ENCODE measurements around the gene EEPD1. TPM values are rescaled to one million over a fixed set of nuclear protein-coding genes. Genes with fewer than 3 reads are reported as not detected.

The EEPD1 gene
- total and polyA plus RNA-seq, 4 donors: 2.3 to 12.3 (median 7.1) TPM

DNA sequence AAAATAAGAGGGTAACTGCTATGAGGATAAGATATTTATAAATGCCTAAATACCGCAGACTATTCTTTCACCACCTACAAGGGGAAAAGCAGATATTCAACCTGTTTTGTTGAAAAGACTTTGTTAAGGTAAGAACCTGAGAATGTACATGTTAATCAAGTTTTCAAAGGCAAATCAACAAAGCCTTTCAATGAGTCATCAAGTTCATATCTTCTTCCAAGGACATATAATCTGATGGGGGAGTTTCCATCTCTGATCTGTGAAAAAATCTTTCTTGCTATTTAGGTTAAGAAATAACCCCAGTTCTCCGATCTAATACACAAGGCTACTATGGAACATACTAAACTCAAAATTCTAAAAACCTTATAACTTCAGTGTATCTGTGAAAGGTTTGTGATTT is 196.6 kb downstream of the EEPD1 start (continued):
- TF ChIP-seq HNF4G (IDR thresholded peaks at IDR 0.05) (no peak), GABPA (IDR thresholded peaks at IDR 0.05 in 1 of 2, conservative IDR thresholded peaks at IDR 0.05 in 1 of 2) (no peak), SP1 (IDR thresholded peaks at IDR 0.05) (no peak), YY1 (IDR thresholded peaks at IDR 0.05) (no peak), RAD21 (IDR thresholded peaks at IDR 0.05) (no peak)

Small RNAs within 50 kb of the gene (small RNA-seq; reads per million reads assigned to genes)
- not detected for gene AC006960.1
- gene AC007327.1: not detected
- gene RF00019: not detected

Other genes with a start within 250 kb of the EEPD1 start
- 10 to 100 TPM in 1 of 2 donors, under 1 TPM in 1; 0.17 to 27.0 TPM for gene ANLN, start 236.6 kb downstream of the EEPD1 start, total RNA-seq
- gene ANLN, start 236.6 kb downstream of the EEPD1 start, polyA plus RNA-seq: 1 to 10 TPM in 1 of 2 donors, under 1 TPM in 1; 0.38 to 2.2 TPM

Data from liver (tissue), 6 donors.